ENCODE measurements around the gene ARPC5L.
"Not testable (repeated sequence)": the region's sequence is repeated elsewhere in the genome, so short reads cannot be mapped to it uniquely, and the experiment has no call there.

Gene ARPC5L

DNA sequence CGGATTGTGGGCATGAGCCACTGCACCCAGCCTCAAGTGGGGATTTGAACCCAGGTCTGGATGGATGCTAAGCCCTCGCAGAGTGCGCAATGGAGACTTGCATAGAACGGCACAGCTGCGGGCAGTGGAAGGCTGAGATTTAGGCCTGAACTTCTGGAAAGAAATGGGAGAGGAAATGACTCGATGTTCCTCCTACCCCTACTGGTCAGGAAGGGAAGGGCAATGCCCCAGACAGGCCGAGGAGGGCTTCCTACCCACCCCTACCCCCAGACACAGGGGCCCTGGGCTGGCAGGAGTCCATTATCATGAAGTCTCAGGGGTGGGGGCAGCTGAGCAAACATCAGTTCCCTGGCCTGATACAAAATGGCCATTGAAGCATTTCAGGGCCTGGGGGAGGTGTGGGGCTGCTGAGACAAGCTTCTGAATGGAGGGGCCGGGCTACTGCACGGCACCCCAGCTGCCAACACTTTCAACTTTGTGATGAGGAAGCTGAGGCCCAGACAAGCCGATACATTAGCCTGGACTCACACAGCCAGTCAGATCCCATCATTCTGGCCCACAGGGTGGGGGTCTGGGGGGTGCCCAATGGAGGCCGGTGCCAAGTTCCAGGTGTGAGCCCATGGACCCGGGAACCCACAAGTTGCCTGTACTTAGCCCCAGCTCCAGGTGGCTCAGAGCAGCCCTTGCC lies 22.2 kb upstream of the ARPC5L start:
- DNase-seq: no peak

GRCh38 chr9:124840300-124840833 lies 21.6 kb upstream of the ARPC5L start:
- DNase-seq: no peak

DNA sequence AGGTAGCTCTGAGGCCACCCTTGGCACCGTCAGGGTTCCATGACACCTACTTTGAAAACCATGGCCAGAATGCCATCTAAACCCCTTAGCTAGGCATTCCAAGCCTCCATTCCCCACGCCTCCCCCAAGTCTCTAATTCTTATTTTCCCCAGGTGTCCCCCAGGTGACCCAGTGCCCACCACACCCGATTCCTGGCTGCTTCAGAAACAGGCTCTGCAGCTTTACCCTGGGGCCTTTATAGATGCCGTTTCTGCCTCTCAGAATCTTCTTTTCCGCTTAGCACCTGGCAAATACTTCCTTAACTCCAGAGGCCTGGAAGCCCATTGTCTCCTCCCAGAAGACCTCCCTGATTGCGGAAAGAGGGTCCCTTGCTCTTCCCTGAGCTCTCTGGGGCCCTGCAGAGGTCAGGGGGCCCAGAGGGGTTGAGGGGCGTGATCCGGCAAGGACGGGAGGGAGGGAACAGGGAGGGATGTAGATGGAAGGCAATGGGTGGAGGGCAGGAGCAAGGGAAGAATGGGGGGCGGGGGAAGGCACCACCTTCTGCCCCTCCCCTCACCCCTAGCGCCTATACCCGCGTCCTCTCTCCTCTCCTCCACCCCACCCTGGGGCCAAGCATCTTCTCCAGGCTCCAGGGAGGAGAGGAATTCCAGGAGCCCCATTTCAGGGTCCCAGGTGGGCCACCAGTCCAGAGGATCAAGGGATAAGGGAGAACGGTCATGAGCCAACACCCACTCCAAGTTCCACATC lies 20.7 kb upstream of the ARPC5L start:
- DNase-seq: no peak

GRCh38 chr9:124843456-124844034 lies 18.4 kb upstream of the ARPC5L start:
- DNase-seq: no peak

GRCh38 chr9:124844291-124844690 lies 17.6 kb upstream of the ARPC5L start:
- DNase-seq: no peak

GRCh38 chr9:124846467-124846866 lies 15.5 kb upstream of the ARPC5L start:
- DNase-seq: not testable (repeated sequence)

DNA sequence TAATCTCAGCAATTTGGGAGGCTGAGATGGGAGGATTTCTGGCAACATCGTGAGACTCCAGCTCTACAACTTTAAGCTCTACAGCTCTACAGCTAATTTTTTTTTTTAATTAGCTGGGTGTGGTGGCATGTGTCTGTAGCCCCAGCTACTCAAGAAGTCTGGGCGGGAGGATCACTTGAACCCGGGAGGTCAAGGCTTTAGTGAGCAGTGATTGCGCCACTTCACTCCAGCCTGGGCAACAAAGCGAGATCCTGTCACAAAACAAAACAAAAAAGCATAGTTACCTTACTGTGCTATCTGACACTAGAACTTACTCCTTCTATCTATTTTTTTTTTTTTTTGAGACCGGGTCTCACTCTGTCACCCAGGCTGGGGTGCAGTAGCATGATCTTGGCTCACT lies 15.0 kb upstream of the ARPC5L start:
- no peak for DNase-seq

GRCh38 chr9:124849801-124850200 lies 12.1 kb upstream of the ARPC5L start:
- DNase-seq: no peak

DNA sequence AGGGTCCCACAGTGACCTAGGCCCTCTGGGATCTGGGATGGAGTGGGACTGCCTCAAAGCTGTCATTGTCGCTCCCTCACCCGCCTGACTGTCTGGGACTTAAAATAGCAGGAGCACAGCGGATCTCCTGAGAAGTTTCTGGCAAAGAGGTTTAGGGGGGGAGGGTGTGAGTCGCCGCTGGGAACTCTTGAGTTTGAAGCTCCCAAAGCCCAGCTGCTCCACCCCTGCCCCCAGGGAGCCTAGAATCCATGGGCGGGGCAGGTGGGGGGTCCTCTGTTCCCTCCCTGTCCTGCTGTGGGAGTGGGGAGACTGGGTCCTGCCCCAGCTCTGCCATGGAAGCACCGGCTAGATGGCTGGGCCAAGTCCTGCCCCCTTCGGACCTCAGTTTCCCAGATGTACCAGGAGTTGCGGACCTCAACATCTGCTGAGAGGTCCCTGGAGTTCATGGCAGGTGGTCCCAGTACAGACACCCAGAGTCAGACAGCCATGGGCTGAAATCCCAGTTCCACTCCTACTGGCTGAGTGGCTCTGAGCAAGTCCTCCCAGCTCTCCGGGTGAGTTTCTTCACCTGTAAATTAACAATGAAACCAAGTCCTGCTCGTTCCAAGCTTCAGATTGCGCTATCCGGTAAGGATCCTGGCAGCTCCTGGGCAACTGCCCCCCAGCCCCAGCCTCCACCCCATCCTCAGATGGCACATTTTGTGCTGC lies 9.7 kb upstream of the ARPC5L start:
- no peak for DNase-seq

- peak; percentile 95 for DNase-seq
Measured at GRCh38 chr9:124852829-124853531, 8.9 kb upstream of the ARPC5L start, which contains the start of gene WDR38. WDR38 (plus strand) TSS chr9:124853460; CDS start chr9:124853532, 72 bp downstream.

- DNase-seq: no peak
Measured at GRCh38 chr9:124853605-124854143, 8.3 kb upstream of the ARPC5L start.

DNA sequence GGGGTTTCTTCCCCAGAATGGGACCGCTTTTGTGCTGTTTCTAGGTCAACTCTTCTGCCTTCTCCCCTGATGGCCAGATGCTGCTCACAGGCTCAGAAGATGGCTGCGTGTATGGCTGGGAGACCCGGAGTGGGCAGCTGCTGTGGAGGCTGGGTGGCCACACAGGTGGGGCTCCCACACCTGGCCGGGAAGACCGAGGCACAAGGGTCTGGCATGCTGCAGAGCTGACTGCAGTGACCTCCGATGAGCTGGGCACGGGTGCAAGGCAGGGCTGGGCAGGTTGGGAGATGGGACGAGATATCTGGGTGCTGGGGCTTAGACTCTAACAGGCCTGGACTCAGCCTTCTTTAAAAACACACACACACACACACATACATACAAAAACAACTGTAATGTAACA lies 7.8 kb upstream of the ARPC5L start:
- no peak for DNase-seq

- DNase-seq: no peak
Measured at GRCh38 chr9:124854822-124855221, 7.1 kb upstream of the ARPC5L start.

GRCh38 chr9:124855566-124855943 lies 6.4 kb upstream of the ARPC5L start:
- DNase-seq: no peak

GRCh38 chr9:124855944-124856765 lies 5.8 kb upstream of the ARPC5L start:
- no peak for DNase-seq

GRCh38 chr9:124857533-124858162 lies 4.3 kb upstream of the ARPC5L start:
- no peak for DNase-seq

GRCh38 chr9:124858330-124859046 lies 3.4 kb upstream of the ARPC5L start:
- DNase-seq: no peak

GRCh38 chr9:124859803-124860581 lies 1.9 kb upstream of the ARPC5L start:
- no peak for DNase-seq

Data from right kidney (tissue), 1 donor.